ENCODE results near the gene CGN. TPM values are rescaled to one million over a fixed set of nuclear protein-coding genes. Genes with fewer than 3 reads are reported as not detected.

CGN gene
- total RNA-seq, 1 donor, result 0.09 TPM

DNA sequence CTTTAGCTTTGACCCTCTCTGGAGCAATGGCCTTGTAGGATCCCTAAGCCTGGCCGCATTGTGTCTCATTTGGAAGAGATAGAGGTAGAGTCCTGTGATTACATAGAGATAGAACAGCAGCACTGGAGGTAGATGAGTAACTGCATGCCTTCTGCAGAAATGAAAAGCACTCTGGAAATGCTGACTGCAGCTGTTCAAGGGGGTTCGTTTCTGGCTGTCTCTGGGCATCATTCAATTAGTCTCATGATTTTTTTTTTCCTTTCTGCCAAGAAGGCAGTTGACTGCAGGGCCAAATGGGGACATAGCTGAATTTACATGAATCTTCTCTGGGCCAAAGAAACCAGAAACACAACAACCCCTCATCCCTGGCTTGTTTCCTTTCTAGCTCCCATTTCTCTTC, 72.6 kb downstream of the CGN start:
- DNase-seq (ENCODE audit: low read depth), result no peak
- TF ChIP-seq, protein P1, sequence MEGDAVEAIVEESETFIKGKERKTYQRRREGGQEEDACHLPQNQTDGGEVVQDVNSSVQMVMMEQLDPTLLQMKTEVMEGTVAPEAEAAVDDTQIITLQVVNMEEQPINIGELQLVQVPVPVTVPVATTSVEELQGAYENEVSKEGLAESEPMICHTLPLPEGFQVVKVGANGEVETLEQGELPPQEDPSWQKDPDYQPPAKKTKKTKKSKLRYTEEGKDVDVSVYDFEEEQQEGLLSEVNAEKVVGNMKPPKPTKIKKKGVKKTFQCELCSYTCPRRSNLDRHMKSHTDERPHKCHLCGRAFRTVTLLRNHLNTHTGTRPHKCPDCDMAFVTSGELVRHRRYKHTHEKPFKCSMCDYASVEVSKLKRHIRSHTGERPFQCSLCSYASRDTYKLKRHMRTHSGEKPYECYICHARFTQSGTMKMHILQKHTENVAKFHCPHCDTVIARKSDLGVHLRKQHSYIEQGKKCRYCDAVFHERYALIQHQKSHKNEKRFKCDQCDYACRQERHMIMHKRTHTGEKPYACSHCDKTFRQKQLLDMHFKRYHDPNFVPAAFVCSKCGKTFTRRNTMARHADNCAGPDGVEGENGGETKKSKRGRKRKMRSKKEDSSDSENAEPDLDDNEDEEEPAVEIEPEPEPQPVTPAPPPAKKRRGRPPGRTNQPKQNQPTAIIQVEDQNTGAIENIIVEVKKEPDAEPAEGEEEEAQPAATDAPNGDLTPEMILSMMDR (IDR thresholded peaks at IDR 0.05; ENCODE audit: insufficient read depth, low read length), result no peak
- no peak overlapping the region for H3K4me3 ChIP-seq (ENCODE audit: low read depth, low read length)

DNA sequence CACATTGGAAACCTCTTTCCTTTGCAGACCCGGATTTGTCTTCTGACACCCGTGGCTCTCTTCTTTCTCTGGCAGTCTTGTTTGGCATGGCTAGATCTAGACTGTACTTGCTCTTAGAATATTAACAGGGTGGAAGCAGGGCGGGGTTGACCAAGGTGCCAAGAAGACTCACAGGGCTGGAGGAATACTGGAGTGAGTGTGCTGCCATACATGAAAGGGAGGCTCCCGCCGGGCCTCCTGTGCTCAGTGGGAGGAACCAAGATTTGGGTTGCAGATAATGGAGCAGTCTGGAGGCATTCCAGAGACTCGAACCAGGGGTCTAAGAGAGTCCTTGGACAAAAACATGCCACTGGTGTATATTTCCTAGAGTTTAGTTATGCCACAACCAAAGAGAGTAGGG, 73.1 kb downstream of the CGN start:
- no peak overlapping the region for H3K4me3 ChIP-seq (ENCODE audit: low read depth, low read length)
- no peak for DNase-seq (ENCODE audit: low read depth)
- TF ChIP-seq, protein P1 (IDR thresholded peaks at IDR 0.05; ENCODE audit: insufficient read depth, low read length), result no peak

DNA sequence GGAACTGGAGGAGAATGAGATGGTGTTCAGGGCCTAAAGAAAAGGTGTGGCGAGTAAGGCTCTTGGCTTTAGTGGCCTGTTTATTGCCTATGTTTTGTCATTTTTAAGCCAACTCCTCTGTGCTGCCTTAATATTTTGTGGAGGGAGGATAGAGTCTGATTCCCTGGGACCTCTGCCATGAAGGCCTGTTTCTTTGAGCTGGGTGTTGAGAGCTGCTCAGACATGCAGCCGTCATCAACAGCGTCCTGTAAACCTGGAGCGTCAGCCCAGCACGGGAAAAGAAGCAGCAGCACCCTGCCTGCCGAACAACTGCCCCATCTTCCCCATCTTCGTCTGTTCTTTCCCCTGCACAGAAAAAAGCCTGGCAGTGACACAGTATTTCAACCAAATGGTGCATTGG, 73.6 kb downstream of the CGN start:
- TF ChIP-seq, protein P1 (IDR thresholded peaks at IDR 0.05; ENCODE audit: insufficient read depth, low read length), result no peak
- no peak for DNase-seq (ENCODE audit: low read depth)
- H3K4me3 ChIP-seq (ENCODE audit: low read depth, low read length), result no peak overlapping the region

DNA sequence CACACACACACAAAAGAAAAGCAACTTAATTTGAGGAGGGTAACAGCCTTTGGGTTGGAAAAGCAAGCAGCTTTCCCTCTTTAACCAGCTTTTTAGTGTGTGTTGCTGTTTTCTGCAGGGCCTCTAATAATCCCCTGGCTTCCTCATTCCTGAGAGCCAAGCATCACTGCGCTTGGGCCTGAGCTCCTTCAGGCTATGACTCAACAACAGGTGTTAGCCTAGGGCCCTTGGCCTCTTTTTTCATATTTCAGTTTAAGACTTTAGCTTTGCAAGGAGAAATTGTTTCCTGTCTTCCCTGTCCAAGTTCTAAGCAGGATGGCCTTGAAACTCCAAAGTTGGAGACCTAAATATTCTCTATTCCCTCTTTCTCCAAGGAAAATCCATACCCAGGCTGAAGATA, 74.4 kb downstream of the CGN start:
- TF ChIP-seq, protein P1 (IDR thresholded peaks at IDR 0.05; ENCODE audit: insufficient read depth, low read length), result no peak

More for the DNA sequence above, 74.4 kb downstream of the CGN start:
- peak; percentile 63 for DNase-seq (ENCODE audit: low read depth)
- H3K4me3 ChIP-seq (ENCODE audit: low read depth, low read length), result no peak overlapping the region

Small RNA genes within 50 kb of the gene (small RNA-seq; reads per million reads assigned to genes)
- not detected for gene MIR554
- gene RF00405, result 0.32 reads per million

Other genes with a start within 250 kb of the CGN start
- gene ZNF687, start 229.1 kb upstream of the CGN start, total RNA-seq (ENCODE audit: low replicate concordance), result 7.0 and 14.2 TPM in 2 replicates
- 38.8 and 41.0 TPM in 2 replicates for gene PI4KB, start 184.0 kb upstream of the CGN start, total RNA-seq (ENCODE audit: low replicate concordance)
- gene RFX5, start 164.1 kb upstream of the CGN start, total RNA-seq (ENCODE audit: low replicate concordance), result 27.1 and 32.8 TPM in 2 replicates
- gene SELENBP1, start 138.7 kb upstream of the CGN start, total RNA-seq (ENCODE audit: low replicate concordance), result 26.8 and 70.5 TPM in 2 replicates
- gene PSMB4, start 111.8 kb upstream of the CGN start, total RNA-seq (ENCODE audit: low replicate concordance), result 281 and 892 TPM in 2 replicates
- gene POGZ, start 51.9 kb upstream of the CGN start, total RNA-seq (ENCODE audit: low replicate concordance), result 22.6 and 41.0 TPM in 2 replicates
- gene TUFT1, start 28.9 kb downstream of the CGN start, total RNA-seq (ENCODE audit: low replicate concordance), result 3.9 and 5.4 TPM in 2 replicates
- 14.1 and 28.6 TPM in 2 replicates for gene SNX27, start 100.7 kb downstream of the CGN start, total RNA-seq (ENCODE audit: low replicate concordance)
- not detected in 2 replicates for gene CELF3, start 205.4 kb downstream of the CGN start, total RNA-seq (ENCODE audit: low replicate concordance)
- gene RIIAD1, start 210.1 kb downstream of the CGN start, total RNA-seq (ENCODE audit: low replicate concordance), result 5.8 TPM in 1 of 2 replicates, not detected in the other

Data from fibroblast of the aortic adventitia (primary cell).